GM21619 (cell line): ENCODE measurements around the gene ELF5.

ENCODE experiments used
- ATAC-seq: cut with Tn5 transposase; IDR thresholded peaks from one replicate; pipeline ENCODE4 v1.9.1; 2021; ENCODE audit not compliant: unreplicated experiment

The ELF5 gene

DNA sequence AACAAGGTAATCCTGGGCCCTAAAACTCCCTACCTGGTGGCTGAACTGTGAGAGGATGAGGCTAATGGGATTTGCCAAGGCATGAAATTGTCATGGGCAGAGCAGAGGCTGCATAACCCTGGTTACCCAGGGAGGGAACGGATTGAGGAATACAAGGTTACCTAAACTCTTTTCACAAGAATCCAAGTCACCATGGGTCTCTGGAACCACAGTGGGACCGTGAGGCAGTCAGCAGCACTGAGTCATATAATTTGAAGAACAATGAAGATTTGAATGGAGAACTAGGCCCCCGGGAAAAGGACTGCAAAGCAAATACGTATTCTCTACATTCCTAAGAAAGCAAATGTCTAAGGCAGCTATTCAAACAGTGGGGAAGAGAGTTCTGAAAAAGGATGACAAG, 55.1 kb downstream of the ELF5 start:
- no peak for ATAC-seq

DNA sequence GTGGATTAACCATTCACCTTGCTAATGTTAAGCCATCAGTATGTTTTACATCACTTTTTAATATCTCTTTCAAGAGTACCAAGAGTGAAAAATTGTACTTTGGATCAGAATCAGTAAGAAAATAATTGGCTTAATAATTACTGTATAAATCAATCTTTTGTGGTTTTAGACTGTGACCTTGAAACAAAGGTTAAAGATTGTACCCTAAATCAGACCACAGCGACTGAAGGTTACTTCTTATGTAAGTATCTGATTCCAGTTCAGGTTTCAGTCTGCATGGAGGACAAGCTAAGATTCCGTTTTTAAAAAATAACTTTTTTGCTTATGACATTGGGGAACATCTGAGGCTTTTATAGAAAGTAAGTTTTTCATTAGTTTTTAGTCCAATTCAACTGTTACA, 56.0 kb downstream of the ELF5 start:
- ATAC-seq = no peak

DNA sequence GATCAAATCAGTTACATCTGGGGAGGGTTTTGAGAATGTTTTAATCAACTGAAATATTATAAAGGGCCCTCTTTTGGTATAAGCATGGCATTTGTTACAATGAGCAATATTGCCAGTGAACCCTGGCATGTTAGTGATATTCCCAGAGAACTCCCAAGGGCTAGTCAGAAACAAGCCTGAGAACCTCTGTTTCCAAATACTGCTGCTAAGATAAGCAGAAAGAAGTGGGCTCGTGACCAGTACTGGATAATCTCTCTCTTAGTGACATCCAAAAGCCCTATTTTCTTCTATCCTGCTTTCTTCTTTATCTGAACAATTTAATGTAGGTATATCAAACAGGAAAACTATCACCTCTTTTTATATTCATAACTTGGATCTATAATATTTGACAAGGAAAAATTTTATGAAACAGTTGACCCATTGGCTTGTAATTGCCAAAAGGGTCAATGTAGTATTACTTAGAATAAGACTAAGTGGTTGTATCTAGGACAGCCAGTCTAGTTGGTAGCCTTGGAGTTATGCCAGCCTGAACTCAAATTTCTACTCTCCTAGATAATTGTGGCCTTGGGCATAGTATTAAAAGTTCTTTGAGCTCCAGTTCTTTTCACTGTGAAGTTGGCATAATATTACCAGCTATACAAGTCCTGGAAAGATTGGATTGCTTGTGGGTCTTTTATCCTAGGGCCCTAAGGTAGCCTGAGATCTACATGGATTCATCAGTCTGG, 59.1 kb downstream of the ELF5 start:
- ATAC-seq = no peak

DNA sequence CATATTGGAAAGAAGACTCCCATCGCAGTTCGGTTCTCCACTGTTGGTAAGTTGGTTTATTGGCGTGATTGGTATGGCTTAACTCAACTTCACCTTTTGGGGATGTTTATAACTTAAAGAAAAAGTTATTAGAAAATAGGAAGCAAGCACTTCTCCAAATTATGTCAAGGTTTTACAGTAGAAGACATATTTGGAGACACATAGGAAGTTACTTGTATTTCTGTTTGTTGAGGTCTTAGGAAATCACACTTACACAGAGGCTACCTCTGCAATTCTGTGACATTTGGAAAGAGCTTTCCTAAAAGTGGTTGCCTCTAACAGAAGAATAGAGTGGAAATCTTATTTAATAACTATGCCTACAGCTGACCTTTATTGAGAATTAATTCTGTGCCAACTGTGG, 62.5 kb downstream of the ELF5 start:
- no peak for ATAC-seq

DNA sequence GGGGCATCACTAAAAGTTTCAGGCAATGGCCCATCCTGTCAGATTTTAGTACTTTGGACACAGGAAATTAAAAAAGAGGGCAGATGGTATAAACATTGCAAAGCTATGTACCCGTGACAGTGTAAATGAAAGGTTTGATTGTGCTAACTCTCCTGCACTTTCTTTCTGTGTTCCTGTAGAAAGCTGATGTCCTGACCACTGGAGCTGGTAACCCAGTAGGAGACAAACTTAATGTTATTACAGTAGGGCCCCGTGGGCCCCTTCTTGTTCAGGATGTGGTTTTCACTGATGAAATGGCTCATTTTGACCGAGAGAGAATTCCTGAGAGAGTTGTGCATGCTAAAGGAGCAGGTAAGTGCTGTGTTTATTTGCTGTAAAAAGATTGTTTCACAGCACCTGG, 64.6 kb downstream of the ELF5 start:
- ATAC-seq = peak; percentile 57

DNA sequence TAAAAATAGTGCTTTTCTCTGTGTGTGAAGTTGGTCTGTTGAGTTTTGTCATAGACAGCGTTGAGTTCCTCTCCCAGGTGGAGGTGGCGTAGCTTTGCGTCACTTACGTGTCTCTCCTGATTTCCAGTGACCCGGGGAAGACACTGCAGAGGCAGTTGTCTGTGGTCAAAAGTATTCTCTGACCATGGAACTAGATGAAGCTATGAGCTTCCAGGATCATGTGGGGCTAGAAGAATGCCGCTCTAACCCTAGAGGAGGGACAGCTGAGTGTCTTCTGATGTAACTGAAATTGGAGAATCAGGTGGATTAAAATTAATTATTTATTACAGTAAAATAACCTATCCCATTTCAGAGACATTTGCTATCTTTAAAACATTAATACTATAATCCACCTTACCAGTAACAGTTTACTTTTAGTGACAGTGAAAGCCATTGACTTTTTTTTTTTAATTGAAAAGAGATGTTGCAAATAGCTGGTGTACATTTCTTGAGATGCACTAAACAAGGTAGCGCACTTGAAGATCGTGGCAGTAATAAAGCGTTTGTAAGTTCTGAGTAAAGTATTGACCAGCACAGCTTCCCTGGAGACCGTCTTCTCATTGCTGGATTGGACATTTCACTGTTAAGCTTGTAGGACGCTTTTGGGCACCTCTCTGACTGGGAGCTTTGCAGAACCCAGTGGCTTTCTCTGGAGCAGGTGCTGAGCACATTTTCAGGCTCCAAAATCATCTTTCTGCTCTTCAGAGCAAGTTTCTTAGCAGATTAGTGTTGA, 65.2 kb downstream of the ELF5 start:
- ATAC-seq = no peak

DNA sequence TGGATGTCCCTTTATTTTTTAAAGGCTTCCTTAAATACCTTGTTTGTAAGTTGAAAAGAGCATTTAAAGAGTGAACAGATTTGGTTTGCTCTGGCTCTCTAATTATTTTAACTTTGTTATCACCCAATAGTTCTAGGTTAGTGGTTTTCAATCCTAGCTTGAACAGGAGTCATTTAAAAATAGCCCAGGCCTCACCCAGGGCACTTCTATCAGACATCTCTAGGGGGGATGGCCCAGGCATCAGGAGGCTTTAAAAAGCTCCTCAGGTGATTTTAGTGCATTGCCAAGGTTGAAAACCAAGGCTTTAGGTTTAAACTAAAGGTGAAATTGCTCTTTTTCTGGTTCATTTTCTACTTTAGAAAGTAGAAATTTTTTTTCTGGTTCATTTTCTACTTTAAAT, 66.5 kb downstream of the ELF5 start:
- ATAC-seq = no peak

DNA sequence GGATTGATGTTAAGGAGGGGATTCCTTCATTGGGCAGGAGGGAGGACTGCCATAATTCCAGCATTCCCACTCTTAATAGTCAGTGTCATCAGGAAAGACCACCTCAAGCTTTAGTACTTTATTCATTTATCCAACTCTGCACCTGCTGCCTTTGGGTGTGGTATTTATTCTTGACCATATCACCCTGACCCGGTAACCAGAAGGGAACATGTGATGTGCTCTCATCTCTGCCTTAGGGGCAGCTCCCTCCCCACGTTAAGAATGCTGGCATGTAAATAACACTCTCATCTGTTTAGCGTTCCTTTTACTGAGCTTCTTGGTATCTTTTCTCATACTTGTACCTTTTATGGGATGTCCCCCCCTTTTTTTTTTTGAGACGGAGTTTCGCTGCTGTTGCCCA, 67.2 kb downstream of the ELF5 start:
- no peak for ATAC-seq

DNA sequence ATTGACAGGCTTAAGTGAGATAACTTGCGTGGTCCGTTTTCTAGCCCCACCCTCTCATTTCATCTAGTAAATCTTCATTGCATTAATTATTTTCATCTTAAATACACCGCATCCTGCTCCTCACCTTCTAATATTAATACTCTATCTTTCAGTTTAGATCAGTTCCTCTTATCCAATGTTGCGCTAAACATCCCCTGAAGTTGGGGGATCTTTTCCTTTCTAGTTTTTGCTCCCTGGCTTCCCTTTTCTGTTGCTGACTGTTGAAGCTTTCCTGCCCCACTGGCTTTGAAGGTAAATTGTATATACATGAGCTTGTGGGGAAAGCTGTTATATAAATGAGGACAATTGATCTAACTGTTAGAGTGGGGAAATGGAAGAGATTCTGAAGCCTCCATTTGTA, 67.6 kb downstream of the ELF5 start:
- ATAC-seq = no peak

DNA sequence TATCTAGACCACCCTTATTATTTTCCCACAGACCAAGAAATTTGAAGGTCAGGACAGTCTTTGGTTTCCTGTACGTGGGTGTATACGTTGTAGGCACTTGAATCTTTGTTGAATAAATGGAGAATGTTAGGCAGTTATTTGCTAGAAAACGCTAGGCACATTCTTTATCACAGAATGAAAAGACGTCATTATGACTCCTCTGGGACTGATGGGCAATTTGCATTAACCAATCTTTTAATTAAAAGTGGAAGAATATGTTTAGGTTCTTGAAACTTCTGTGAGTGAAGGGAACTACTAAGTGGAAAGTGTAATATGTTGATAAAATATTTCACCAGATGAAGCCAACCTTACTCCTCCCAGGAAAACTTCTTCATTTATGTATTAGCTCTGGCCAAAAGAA, 69.2 kb downstream of the ELF5 start:
- ATAC-seq = no peak

DNA sequence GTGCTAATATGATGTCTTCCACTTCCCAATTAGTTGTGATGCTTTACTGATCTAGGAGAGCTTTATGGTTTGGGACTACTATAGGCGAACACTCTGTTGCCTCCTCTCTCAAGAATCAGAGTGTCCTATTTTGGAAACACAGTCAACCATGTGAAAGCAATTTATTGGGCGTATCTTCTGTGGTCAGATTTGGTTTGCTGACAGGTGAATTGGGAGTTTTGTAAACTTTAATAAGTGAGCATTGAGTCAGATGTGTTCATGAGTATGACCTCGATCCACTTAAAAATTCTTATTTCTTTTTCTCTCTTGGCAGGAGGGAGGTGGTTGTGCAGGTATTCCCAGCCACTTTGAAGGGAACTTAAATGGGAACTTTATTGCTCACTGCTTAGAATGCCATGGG, 70.5 kb downstream of the ELF5 start:
- no peak for ATAC-seq

DNA sequence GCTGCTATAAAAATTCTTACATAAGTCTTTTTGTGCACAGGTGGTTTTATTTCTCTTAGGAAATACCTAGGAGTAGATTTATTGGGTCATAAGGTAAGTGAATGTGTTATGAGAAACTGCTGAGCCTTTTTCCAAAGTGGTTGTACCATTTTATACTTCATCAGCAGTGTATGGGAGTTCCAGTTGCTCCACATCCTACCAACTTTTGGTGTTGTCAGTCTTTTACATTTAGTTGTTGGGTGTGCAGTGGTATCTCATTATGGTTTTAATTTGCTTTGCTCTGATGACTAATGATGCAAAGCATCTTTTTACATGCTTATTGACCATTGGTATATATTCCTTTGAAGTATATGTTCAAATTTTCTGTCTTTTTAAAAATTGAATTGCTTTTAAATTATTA, 71.8 kb downstream of the ELF5 start:
- no peak for ATAC-seq

DNA sequence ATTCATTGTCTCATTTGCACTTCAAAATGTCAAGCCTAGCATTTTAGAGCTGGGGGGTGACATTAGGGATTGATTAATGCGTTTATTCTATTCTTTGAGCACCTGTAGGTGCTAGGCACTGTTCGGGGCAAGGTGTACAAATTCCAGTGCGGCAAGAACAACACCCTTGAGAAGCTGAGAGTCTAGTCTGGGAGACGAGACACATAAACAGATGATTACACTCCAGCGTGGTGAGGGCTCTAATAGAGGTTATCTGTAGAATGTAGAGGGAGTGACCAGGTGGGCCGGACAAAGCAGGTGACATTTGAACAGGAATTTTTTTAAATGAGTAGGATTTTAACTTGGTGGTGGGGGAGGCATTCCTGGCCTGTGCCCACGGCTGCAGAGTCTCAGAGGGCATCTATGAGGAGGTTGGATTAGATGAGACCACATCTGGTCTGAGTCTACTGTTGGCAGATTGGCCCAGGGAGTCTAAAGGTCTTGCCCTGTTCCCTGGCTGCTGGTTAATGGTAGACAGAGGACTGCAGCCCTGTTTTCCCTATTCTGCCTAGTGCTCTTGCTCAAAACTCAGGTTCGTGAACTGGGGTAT, 73.9 kb downstream of the ELF5 start:
- ATAC-seq = no peak

DNA sequence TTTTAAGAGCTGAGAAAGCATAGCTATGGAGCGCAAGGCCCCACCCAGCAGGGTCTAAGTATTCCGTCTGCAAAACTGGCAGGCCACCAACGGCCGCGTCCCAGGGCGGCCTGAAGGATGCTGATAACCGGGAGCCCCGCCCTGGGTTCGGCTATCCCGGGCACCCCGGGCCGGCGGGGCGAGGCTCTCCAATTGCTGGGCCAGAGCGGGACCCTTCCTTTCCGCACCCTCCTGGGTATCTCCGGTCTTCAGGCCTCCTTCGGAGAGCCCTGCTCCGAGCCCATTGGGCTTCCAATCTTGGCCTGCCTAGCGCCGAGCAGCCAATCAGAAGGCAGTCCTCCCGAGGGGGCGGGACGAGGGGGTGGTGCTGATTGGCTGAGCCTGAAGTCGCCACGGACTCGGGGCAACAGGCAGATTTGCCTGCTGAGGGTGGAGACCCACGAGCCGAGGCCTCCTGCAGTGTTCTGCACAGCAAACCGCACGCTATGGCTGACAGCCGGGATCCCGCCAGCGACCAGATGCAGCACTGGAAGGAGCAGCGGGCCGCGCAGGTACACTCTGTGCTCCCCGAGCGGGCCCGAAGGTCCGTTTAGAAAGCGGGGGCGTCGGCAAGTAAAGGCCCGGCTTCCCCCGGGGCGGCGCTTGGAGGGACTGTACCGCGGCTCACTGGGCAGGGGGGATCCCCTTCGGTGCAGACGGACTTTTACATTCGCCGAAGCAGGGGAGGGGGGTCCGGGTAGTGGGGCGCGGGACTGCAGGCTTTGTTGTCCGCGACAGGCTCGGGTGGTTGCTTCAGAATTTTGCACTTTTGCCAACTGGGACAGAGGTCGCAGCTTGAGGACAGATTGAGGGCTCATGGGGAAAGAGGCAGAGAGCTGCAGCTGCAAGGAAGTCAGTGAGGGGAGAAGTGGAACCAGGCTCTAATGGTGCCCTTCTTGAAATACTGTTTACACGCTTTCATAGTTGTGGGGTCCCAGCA, 74.8 kb downstream of the ELF5 start, which contains the start of gene CAT:
Gene CAT (plus strand): TSS at position 406 of the 979 bp plus-strand sequence. CDS start 80 bp downstream, at position 486.
- peak; percentile 97 for ATAC-seq

DNA sequence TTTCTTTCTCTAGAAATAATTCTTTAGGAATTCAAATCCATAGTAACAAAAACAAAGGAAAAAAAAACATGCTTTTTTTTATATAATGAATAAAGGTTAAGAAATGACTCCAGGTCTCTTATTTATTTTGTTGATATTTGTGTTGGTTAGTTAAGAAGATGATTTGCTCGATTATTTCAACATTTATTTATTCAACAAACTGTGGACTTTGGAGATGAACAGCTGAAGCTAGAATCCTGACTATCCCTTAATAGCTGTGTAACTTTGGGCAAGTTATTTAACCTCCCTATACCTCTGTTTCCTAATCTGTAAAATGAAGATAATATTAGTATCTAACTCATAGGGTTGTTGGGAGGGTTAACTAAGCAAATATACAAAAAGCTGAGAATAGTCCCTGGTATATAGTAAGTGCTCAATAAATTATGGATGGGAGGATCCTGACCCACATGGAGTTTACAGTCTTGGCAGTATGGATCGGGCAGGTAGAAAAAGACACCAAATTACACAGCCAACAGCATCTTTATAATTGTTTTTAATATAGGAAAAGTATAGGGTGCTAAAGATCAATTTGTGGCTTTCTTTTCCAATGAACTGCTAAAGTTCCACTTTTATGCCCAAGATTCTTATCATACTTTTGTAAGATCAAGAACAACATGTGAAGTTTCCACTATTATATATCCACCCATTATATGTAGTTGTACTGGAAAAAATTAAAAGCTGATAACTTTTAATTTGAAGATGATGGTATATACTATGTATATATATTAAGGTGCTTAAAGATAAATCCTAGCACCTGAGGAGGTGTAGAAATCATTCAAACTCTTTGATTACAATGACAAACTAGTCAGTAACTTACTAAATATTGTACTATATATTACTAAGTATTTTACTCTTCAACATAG, 76.1 kb downstream of the ELF5 start:
- no peak for ATAC-seq

DNA sequence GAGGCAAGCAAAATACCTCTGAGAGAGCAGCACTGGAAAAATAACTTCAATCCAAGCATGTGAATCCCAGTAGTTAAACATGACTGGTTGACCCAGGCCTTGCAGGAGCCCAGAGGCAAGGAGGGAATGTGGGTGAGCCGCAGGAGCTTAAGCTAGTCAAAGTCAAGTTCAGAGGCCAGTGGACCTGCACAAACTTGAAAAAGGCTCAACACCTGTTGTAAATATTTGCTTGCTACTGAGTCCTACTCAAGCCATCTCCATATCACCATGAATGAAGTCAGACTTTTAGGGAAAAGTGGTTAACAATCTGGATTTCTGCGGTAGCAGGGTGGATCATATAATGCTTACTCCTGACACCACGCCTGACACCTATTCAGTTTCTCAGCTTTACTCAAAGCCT, 79.7 kb downstream of the ELF5 start:
- ATAC-seq = no peak

DNA sequence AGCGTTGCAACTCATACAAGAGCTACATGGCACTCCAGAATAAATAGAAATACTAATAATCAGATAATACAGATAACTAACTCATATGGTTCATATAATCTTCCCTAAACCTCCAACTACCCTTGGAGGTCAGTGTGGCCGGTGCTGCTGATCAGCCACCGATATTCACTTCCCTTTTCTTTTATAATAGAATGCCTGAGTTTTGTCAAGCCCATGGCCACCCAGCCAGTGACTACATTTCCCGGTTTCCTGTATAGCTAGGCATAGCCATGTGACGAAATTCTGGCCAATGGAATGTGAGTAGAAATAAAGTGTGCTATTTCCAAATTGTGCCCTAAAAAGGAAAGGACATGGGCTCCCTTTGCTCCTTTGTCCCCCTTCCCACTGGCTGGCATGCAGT, 80.8 kb downstream of the ELF5 start:
- no peak for ATAC-seq

DNA sequence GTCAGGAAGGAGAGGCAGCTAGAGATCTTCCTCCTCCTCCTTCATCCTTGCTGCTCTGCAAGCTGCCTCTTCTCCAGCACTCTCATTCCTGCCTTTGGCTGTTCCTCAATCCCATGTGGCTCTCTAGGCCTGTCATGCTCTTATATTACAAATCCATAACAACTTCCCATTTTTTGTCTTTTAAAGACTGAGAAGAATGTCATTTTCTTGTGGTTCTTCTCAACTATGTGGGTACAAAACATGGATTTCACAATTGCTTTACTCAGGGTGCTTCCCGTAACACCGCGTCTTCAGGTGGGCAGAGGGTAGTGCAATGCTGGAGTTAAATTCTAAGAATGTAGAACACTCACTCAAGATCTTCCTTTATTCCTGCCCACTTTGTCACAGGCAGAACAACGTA, 81.6 kb downstream of the ELF5 start:
- ATAC-seq = no peak
